ENCODE measurements around the gene DPM2.

DNA sequence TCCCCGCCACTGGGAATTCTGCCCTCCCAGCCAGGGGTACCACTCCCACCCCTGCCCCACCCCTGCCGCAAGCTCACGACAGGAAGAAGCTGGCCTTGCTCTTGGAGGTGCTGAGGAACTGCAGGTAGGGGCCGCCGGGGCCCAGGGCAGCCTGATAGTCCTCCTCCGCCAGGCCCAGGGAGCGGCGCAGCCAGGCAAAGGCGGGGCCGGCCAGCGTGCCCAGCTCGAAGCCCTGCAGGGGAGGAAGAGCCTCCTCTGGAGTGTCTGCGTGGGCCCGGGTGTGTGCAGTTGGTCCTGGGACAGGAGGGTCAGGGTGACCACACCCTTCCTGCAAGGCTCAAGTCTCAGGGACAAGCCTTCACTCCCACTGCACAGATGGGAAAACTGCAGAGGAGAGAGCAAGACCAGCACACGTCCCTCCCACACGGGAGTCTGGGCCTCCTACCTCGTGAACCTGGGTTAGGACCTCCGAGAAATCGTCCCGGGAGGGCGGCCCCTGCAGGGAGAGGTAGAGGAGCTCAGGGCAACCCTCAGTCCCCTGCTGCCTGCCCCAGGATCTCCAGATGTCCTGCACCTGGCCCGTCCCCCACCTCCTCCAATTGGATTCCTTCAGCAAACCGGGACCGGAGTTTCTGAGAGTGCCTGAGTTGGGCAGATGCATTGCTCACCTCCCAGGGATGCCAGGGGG lies 9.5 kb downstream of the DPM2 start:
- TF ChIP-seq CTCF (IDR thresholded peaks at IDR 0.05; ENCODE audit: insufficient read depth, low read length), result no peak
- TF ChIP-seq GABPA (IDR thresholded peaks at IDR 0.05; ENCODE audit: low read depth), result no peak
- TF ChIP-seq REST (IDR thresholded peaks at IDR 0.05; ENCODE audit: insufficient replicate concordance, low read depth), result no peak
- no peak for TF ChIP-seq SPI1 (IDR thresholded peaks at IDR 0.05; ENCODE audit: borderline replicate concordance, low read depth)
